ENCODE data around the gene CDC42EP5.

CDC42EP5 gene

GRCh38 chr19:54489341-54489740, 16.2 kb upstream of the CDC42EP5 start:
- Histone ChIP-seq H3K27me3 (ENCODE audit: insufficient read depth, poor library complexity, severe bottlenecking) (peaks cover 20% of the 10 kb centered on the region), H3K27ac (replicated peaks) (no peak overlapping the region), H3K4me3 (replicated peaks; ENCODE audit: insufficient read depth, low read length) (no peak overlapping the region)
- TF ChIP-seq GABPA (IDR thresholded peaks at IDR 0.05; ENCODE audit: low read depth), result no peak
- TF ChIP-seq POLR2AphosphoS5 (IDR thresholded peaks at IDR 0.05; ENCODE audit: low read depth), result no peak
- TF ChIP-seq SPI1 (IDR thresholded peaks at IDR 0.05; ENCODE audit: borderline replicate concordance, low read depth), result no peak
- no peak for TF ChIP-seq CTCF (IDR thresholded peaks at IDR 0.05; ENCODE audit: insufficient read depth, low read length)
- no peak for TF ChIP-seq REST (IDR thresholded peaks at IDR 0.05; ENCODE audit: insufficient replicate concordance, low read depth)
- DNase-seq (ENCODE audit: low read depth in 1 of 2, low spot score in 1 of 2), result no peak

- DNase-seq (ENCODE audit: low read depth in 1 of 2, low spot score in 1 of 2), result no peak
- no peak overlapping the region for H3K27ac ChIP-seq (replicated peaks)
- peaks cover 21% of the 10 kb centered on the region for H3K27me3 ChIP-seq (ENCODE audit: insufficient read depth, poor library complexity, severe bottlenecking)
- TF ChIP-seq REST (IDR thresholded peaks at IDR 0.05; ENCODE audit: insufficient replicate concordance, low read depth) (no peak), SPI1 (IDR thresholded peaks at IDR 0.05; ENCODE audit: borderline replicate concordance, low read depth) (no peak), GABPA (IDR thresholded peaks at IDR 0.05; ENCODE audit: low read depth) (no peak), POLR2AphosphoS5 (IDR thresholded peaks at IDR 0.05; ENCODE audit: low read depth) (no peak), CTCF (IDR thresholded peaks at IDR 0.05; ENCODE audit: insufficient read depth, low read length) (no peak)
- no peak overlapping the region for H3K4me3 ChIP-seq (replicated peaks; ENCODE audit: insufficient read depth, low read length)
Measured at GRCh38 chr19:54485851-54486250, 12.8 kb upstream of the CDC42EP5 start.

- H3K27ac ChIP-seq (replicated peaks), result no peak overlapping the region
- H3K4me3 ChIP-seq (replicated peaks; ENCODE audit: insufficient read depth, low read length), result no peak overlapping the region
- no peak for DNase-seq (ENCODE audit: low read depth in 1 of 2, low spot score in 1 of 2)
- H3K27me3 ChIP-seq (ENCODE audit: insufficient read depth, poor library complexity, severe bottlenecking), result peaks cover 22% of the 10 kb centered on the region
- no peak for TF ChIP-seq GABPA (IDR thresholded peaks at IDR 0.05; ENCODE audit: low read depth)
Measured at GRCh38 chr19:54484451-54484850, 11.4 kb upstream of the CDC42EP5 start.

GRCh38 chr19:54482889-54483288, 9.8 kb upstream of the CDC42EP5 start:
- H3K27ac ChIP-seq (replicated peaks), result no peak overlapping the region
- peaks cover 21% of the 10 kb centered on the region for H3K27me3 ChIP-seq (ENCODE audit: insufficient read depth, poor library complexity, severe bottlenecking)
- peak in 1 of 2 experiments; percentile 26 for DNase-seq (ENCODE audit: low read depth in 1 of 2, low spot score in 1 of 2)
- no peak overlapping the region for H3K4me3 ChIP-seq (replicated peaks; ENCODE audit: insufficient read depth, low read length)
- TF ChIP-seq CTCF (IDR thresholded peaks at IDR 0.05; ENCODE audit: insufficient read depth, low read length) (no peak), SPI1 (IDR thresholded peaks at IDR 0.05; ENCODE audit: borderline replicate concordance, low read depth) (peak; percentile 24; the same call in 1 of the 2 replicates), REST (IDR thresholded peaks at IDR 0.05; ENCODE audit: insufficient replicate concordance, low read depth) (no peak), POLR2AphosphoS5 (IDR thresholded peaks at IDR 0.05; ENCODE audit: low read depth) (0 out of 2 replicates have a peak, but pooled peaks have one; percentile 30), GABPA (IDR thresholded peaks at IDR 0.05; ENCODE audit: low read depth) (no peak)

Data from HL-60 (cell line).